Smooth muscle cell (in vitro differentiated cells): ENCODE data around the gene SYS1. TPM values are rescaled to one million over a fixed set of nuclear protein-coding genes. Genes with fewer than 3 reads are reported as not detected.

Experiments used
- DNase-seq: peaks from one replicate; lab custom pipeline; 2025; ENCODE audit not compliant: unreplicated experiment; lab: John Stamatoyannopoulos, UW
- H2AFZ ChIP-seq: fragments of 200-600 bp; sonication (generic); 2 replicates; pipeline ENCODE4 v1.6.0; 2016; ENCODE audit warnings: antibody characterized with exemption, low read depth, mild to moderate bottlenecking
- H3F3A ChIP-seq: fragments of 200-600 bp; sonication (generic); 2 replicates; pipeline ENCODE4 v1.6.0; 2017; ENCODE audit warnings: antibody characterized with exemption, low read depth
- H3K27ac ChIP-seq: fragments of 200-600 bp; sonication (generic); 2 replicates; pipeline ENCODE4 v1.5.1; 2016; ENCODE audit warnings: low read depth, mild to moderate bottlenecking
- H3K27me3 ChIP-seq: fragments of 200-600 bp; sonication (generic); 2 replicates; pipeline ENCODE4 v1.6.1; 2016; ENCODE audit warnings: low read depth, mild to moderate bottlenecking
- H3K36me3 ChIP-seq: fragments of 200-600 bp; sonication (generic); 2 replicates; pipeline ENCODE4 v1.5.1; 2016; ENCODE audit warnings: low read depth
- H3K4me1 ChIP-seq: fragments of 200-600 bp; sonication (generic); 2 replicates; pipeline ENCODE4 v1.5.1; 2016; ENCODE audit warnings: low read depth
- H3K4me2 ChIP-seq: fragments of 200-600 bp; sonication (generic); 2 replicates; pipeline ENCODE4 v1.6.0; 2016; ENCODE audit warnings: mild to moderate bottlenecking
- H3K4me3 ChIP-seq: fragments of 200-600 bp; sonication (generic); 2 replicates; pipeline ENCODE4 v1.5.1; 2016; ENCODE audit warnings: mild to moderate bottlenecking
- H3K79me2 ChIP-seq: fragments of 200-600 bp; sonication (generic); 2 replicates; pipeline ENCODE4 v1.6.0; 2016; ENCODE audit warnings: low read depth, mild to moderate bottlenecking
- H3K9ac ChIP-seq: fragments of 200-600 bp; sonication (generic); 2 replicates; pipeline ENCODE4 v1.6.0; 2016; ENCODE audit warnings: low read depth
- H3K9me3 ChIP-seq: fragments of 200-600 bp; sonication (generic); replicated peaks from 2 replicates; pipeline ENCODE4 v1.5.1; 2016; ENCODE audit warnings: low read depth
- H4K20me1 ChIP-seq: fragments of 200-600 bp; sonication (generic); 2 replicates; pipeline ENCODE4 v1.6.0; 2016; ENCODE audit warnings: low read depth
- WGBS: methylation state at CpG from one replicate; pipeline ENCODE4 v1.1.7; 2016; ENCODE audit warnings: low lambda C conversion rate; 5-methylcytosine and 5-hydroxymethylcytosine counted together
- polyA plus RNA-seq: library from polyadenylated mRNA; unstranded; fragments of >200 nt; fragmentation: Nextera tagmentation; extraction: Ambion mirVana; gene quantifications from 2 replicates; pipeline ENCODE4 v1.2.1, GENCODE V29; 2016
- total RNA-seq: library from RNA; depleted of rRNA; stranded (reverse); fragments of >200 nt; gene quantifications from 2 replicates; pipeline ENCODE4 v1.2.3, GENCODE V29; 2014
- TF ChIP-seq, protein P1 (sequence below): fragments of 200-600 bp; sonication (generic); IDR thresholded peaks from 2 replicates; pipeline ENCODE4 v1.5.1; 2017; ENCODE audit warnings: borderline replicate concordance, mild to moderate bottlenecking, antibody characterized with exemption; ENCODE audit not compliant: insufficient read depth, poor library complexity, severe bottlenecking

Gene SYS1
- total and polyA plus RNA-seq, 2 experiments from 2014 or later, result 14.5 to 17.0 TPM

- no peak overlapping the region for H2AFZ ChIP-seq
- H3K9me3 ChIP-seq, result no peaks in the 10 kb centered on the region
- no peak overlapping the region for H3K4me3 ChIP-seq
- no peaks in the 10 kb centered on the region for H3K79me2 ChIP-seq
- no peak overlapping the region for H3K4me2 ChIP-seq
- H3F3A ChIP-seq, result no peaks in the 10 kb centered on the region
- DNase-seq, result no peak
- H3K27me3 ChIP-seq, result peaks cover 21% of the 10 kb centered on the region
- H3K9ac ChIP-seq, result no peak overlapping the region
- H3K4me1 ChIP-seq, result peaks cover 4% of the 10 kb centered on the region
- TF ChIP-seq, protein P1, sequence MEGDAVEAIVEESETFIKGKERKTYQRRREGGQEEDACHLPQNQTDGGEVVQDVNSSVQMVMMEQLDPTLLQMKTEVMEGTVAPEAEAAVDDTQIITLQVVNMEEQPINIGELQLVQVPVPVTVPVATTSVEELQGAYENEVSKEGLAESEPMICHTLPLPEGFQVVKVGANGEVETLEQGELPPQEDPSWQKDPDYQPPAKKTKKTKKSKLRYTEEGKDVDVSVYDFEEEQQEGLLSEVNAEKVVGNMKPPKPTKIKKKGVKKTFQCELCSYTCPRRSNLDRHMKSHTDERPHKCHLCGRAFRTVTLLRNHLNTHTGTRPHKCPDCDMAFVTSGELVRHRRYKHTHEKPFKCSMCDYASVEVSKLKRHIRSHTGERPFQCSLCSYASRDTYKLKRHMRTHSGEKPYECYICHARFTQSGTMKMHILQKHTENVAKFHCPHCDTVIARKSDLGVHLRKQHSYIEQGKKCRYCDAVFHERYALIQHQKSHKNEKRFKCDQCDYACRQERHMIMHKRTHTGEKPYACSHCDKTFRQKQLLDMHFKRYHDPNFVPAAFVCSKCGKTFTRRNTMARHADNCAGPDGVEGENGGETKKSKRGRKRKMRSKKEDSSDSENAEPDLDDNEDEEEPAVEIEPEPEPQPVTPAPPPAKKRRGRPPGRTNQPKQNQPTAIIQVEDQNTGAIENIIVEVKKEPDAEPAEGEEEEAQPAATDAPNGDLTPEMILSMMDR, result no peak
- no peak overlapping the region for H3K27ac ChIP-seq
- no peaks in the 10 kb centered on the region for H3K36me3 ChIP-seq
- WGBS, result 85% methylated on average over 8 of the region's 8 CpGs
- H4K20me1 ChIP-seq, result no peaks in the 10 kb centered on the region
Measured at GRCh38 chr20:45410887-45411286, 47.9 kb downstream of the SYS1 start.

- no peaks in the 10 kb centered on the region for H3K36me3 ChIP-seq
- no peak overlapping the region for H3K27ac ChIP-seq
- H3K4me2 ChIP-seq, result no peak overlapping the region
- H4K20me1 ChIP-seq, result no peaks in the 10 kb centered on the region
- 80% methylated on average over 5 of the region's 5 CpGs for WGBS
- peaks cover 13% of the 10 kb centered on the region for H3K79me2 ChIP-seq
- H3K27me3 ChIP-seq, result peaks cover 3% of the 10 kb centered on the region
- H3K4me1 ChIP-seq, result peaks cover 11% of the 10 kb centered on the region
- no peak for DNase-seq
- H3F3A ChIP-seq, result no peaks in the 10 kb centered on the region
- H3K9ac ChIP-seq, result no peak overlapping the region
- no peak overlapping the region for H3K4me3 ChIP-seq
- TF ChIP-seq, protein P1, result no peak
- H2AFZ ChIP-seq, result no peak overlapping the region
- H3K9me3 ChIP-seq, result no peaks in the 10 kb centered on the region
Measured at GRCh38 chr20:45412653-45413052, 49.7 kb downstream of the SYS1 start.

- Histone ChIP-seq H4K20me1 (no peaks in the 10 kb centered on the region), H3K9me3 (no peaks in the 10 kb centered on the region), H3K4me3 (no peak overlapping the region), H3K36me3 (no peaks in the 10 kb centered on the region), H3K4me1 (peaks cover 11% of the 10 kb centered on the region), H3K4me2 (no peak overlapping the region), H3K27me3 (no peaks in the 10 kb centered on the region), H3K79me2 (peaks cover 13% of the 10 kb centered on the region), H2AFZ (no peak overlapping the region), H3F3A (no peaks in the 10 kb centered on the region), H3K9ac (no peak overlapping the region), H3K27ac (no peak overlapping the region)
- TF ChIP-seq, protein P1, result no peak
- no peak for DNase-seq
- WGBS, result 86% methylated on average over 3 of the region's 3 CpGs
Measured at GRCh38 chr20:45413479-45413878, 50.5 kb downstream of the SYS1 start.
